Keratinocyte (primary cell): Measurements from ENCODE around the gene PID1. TPM values are rescaled to one million over a fixed set of nuclear protein-coding genes. Genes with fewer than 3 reads are reported as not detected.

ENCODE experiments used
- DNase-seq: peaks from one replicate; pipeline ENCODE4 v3.0.0-alpha.2; 2011; ENCODE audit warnings: low read depth, missing footprints, low spot score
- FAIRE-seq: peaks from 2 replicates; lab custom pipeline; 2011; peaks lifted over from hg19 to GRCh38; lab: Jason Lieb, UNC
- H2AFZ ChIP-seq: 2 replicates; pipeline ENCODE4 v1.6.0; 2012; ENCODE audit warnings: low read length, control low read depth, inconsistent platforms; ENCODE audit not compliant: control insufficient read depth
- H3K27ac ChIP-seq: 2 replicates; pipeline ENCODE4 v1.5.1; 2011; ENCODE audit warnings: low read length; ENCODE audit not compliant: control insufficient read depth, insufficient read depth
- H3K27me3 ChIP-seq: 3 replicates; pipeline ENCODE4 v1.6.0; 2011; ENCODE audit warnings: low read length; ENCODE audit not compliant: control insufficient read depth, insufficient read depth; ENCODE audit errors: extremely low read depth
- H3K36me3 ChIP-seq, 2 experiments: 2 replicates in 1 of 2; 3 replicates in 1 of 2; pipeline ENCODE4 v1.5.1; 2011; ENCODE audit warnings: low read length in 2 of 2, mild to moderate bottlenecking in 1 of 2; ENCODE audit not compliant: control insufficient read depth in 2 of 2, insufficient read depth in 2 of 2; ENCODE audit errors: extremely low read depth in 1 of 2
- H3K4me1 ChIP-seq: 3 replicates; pipeline ENCODE4 v1.5.1; 2011; ENCODE audit warnings: low read length; ENCODE audit not compliant: control insufficient read depth, insufficient read depth; ENCODE audit errors: extremely low read depth
- H3K4me2 ChIP-seq: 3 replicates; pipeline ENCODE4 v1.6.0; 2011; ENCODE audit warnings: low read depth, low read length; ENCODE audit not compliant: control insufficient read depth, insufficient read depth; ENCODE audit errors: extremely low read depth
- H3K4me3 ChIP-seq, 3 experiments: fragments of 200-600 bp in 1 of 3; sonication (generic) in 1 of 3; 2 replicates in 2 of 3; 3 replicates in 1 of 3; pipeline ENCODE4 v1.5.1; 2011 to 2016; ENCODE audit warnings: low read length in 3 of 3, mild to moderate bottlenecking in 3 of 3, control low read depth in 2 of 3, inconsistent platforms in 1 of 3, low read depth in 1 of 3, mixed read lengths in 1 of 3, mixed run types in 1 of 3, moderate library complexity in 1 of 3; ENCODE audit not compliant: control insufficient read depth in 2 of 3, insufficient read depth in 2 of 3; ENCODE audit errors: extremely low read depth in 1 of 3
- H3K79me2 ChIP-seq: 2 replicates; pipeline ENCODE4 v1.6.0; 2012; ENCODE audit warnings: low read length; ENCODE audit not compliant: control insufficient read depth, insufficient read depth
- H3K9ac ChIP-seq: 3 replicates; pipeline ENCODE4 v1.6.0; 2011; ENCODE audit warnings: low read length; ENCODE audit not compliant: control insufficient read depth, insufficient read depth; ENCODE audit errors: extremely low read depth
- H3K9me1 ChIP-seq: 3 replicates; pipeline ENCODE4 v1.6.0; 2011; ENCODE audit warnings: low read length; ENCODE audit not compliant: control insufficient read depth, insufficient read depth; ENCODE audit errors: extremely low read depth
- H3K9me3 ChIP-seq: 2 replicates; pipeline ENCODE4 v1.5.1; 2012; ENCODE audit warnings: low read depth, low read length; ENCODE audit not compliant: control insufficient read depth
- H4K20me1 ChIP-seq: 3 replicates; pipeline ENCODE4 v1.6.0; 2011; ENCODE audit warnings: low read length; ENCODE audit not compliant: control insufficient read depth, insufficient read depth; ENCODE audit errors: extremely low read depth
- CTCF ChIP-seq, 3 experiments: IDR thresholded peaks in 1 of 3; conservative IDR thresholded peaks in 1 of 3; optimal IDR thresholded peaks in 1 of 3; 2 replicates in 2 of 3; 3 replicates in 1 of 3; pipeline versions ENCODE3 to v1.5.1; 2011; ENCODE audit warnings: low read length in 3 of 3, mild to moderate bottlenecking in 3 of 3, moderate library complexity in 2 of 3, control low read depth in 1 of 3, inconsistent platforms in 1 of 3; ENCODE audit not compliant: insufficient read depth in 2 of 3; ENCODE audit errors: extremely low read depth in 1 of 3
- EZH2 ChIP-seq: IDR thresholded peaks from one replicate; pipeline ENCODE4 v1.6.1; 2012; ENCODE audit warnings: inconsistent platforms, mild to moderate bottlenecking, low read length, moderate library complexity
- dilution Hi-C: fragments of 300-500 bp; cut with MboI; formaldehyde crosslinking; loops from one replicate; pipeline ENCODE4 v1.7.0; 2020; ENCODE audit warnings: low sequenced_read_pairs; ENCODE audit not compliant: extremely low pct_ligation_motif_present
- polyA plus RNA-seq, 5 experiments: library from polyadenylated mRNA; depleted of rRNA in 3 of 5; stranded (reverse) in 3 of 5; stranded (forward) in 1 of 5; unstranded in 1 of 5; fragments of >200 nt; gene quantifications; 1 replicate in 1 of 5; 2 replicates in 3 of 5; 3 replicates in 1 of 5; pipeline versions ENCODE4 v1.2.1 to v1.2.3, GENCODE V29; 2011 to 2012; ENCODE audit warnings: missing spikeins in 2 of 5, low read depth in 1 of 5, low replicate concordance in 1 of 5

Gene PID1
- polyA plus RNA-seq, 1 donor (not counting 4 experiments of a cell fraction or from before 2014, with no cell fraction given): 5.4 TPM

- Histone ChIP-seq H3K27me3 (no peaks in the 10 kb centered on the region), H4K20me1 (no peaks in the 10 kb centered on the region), H3K9ac (no peak overlapping the region), H3K36me3 (no peaks in the 10 kb centered on the region), H3K4me2 (no peak overlapping the region), H3K9me1 (no peaks in the 10 kb centered on the region), H3K4me1 (peaks cover 4% of the 10 kb centered on the region), H3K27ac (no peak overlapping the region), H3K79me2 (no peaks in the 10 kb centered on the region), H2AFZ (no peak overlapping the region), H3K9me3 (no peaks in the 10 kb centered on the region), H3K4me3 (no peak overlapping the region)
- DNase-seq (no peak), FAIRE-seq (no peak)
- TF ChIP-seq EZH2 (no peak), CTCF (optimal IDR thresholded peaks at IDR 0.05 in 1 of 3, IDR thresholded peaks at IDR 0.05 in 1 of 3, conservative IDR thresholded peaks at IDR 0.05 in 1 of 3; ENCODE audit: extremely low read depth in 1 of 3, insufficient read depth in 2 of 3, low read length in 3 of 3) (no peak)
- dilution Hi-C loops: no loop called here
These were observed 145.0 kb downstream of the PID1 start for GRCh38 chr2:229126066-229126465.

- FAIRE-seq (no peak), DNase-seq (no peak)
- dilution Hi-C loops: no loop called here
- Histone ChIP-seq H3K79me2 (no peaks in the 10 kb centered on the region), H3K4me1 (no peaks in the 10 kb centered on the region), H3K9me3 (no peaks in the 10 kb centered on the region), H4K20me1 (no peaks in the 10 kb centered on the region), H3K9ac (no peak overlapping the region), H3K4me2 (no peak overlapping the region), H3K36me3 (no peaks in the 10 kb centered on the region), H3K9me1 (no peaks in the 10 kb centered on the region), H3K27me3 (no peaks in the 10 kb centered on the region), H3K27ac (no peak overlapping the region), H3K4me3 (no peak overlapping the region), H2AFZ (no peak overlapping the region)
- no peak for TF ChIP-seq CTCF (optimal IDR thresholded peaks at IDR 0.05 in 1 of 3, IDR thresholded peaks at IDR 0.05 in 1 of 3, conservative IDR thresholded peaks at IDR 0.05 in 1 of 3; ENCODE audit: extremely low read depth in 1 of 3, insufficient read depth in 2 of 3, low read length in 3 of 3)
- TF ChIP-seq EZH2: no peak
These were observed 147.0 kb downstream of the PID1 start for GRCh38 chr2:229124136-229124535.
